Colonic mucosa (tissue), 4 donors: Measurements from ENCODE around the gene ERCC6. TPM values are rescaled to one million over a fixed set of nuclear protein-coding genes. Genes with fewer than 3 reads are reported as not detected.

ENCODE experiments used
- DNase-seq: peaks from one replicate; pipeline ENCODE4 v3.0.0-alpha.2; 2020
- H3K27ac ChIP-seq: fragments of 200-600 bp; one replicate; pipeline ENCODE4 v1.8.0; 2021
- H3K27me3 ChIP-seq: fragments of 200-600 bp; one replicate; pipeline ENCODE4 v1.8.0; 2021
- H3K36me3 ChIP-seq: fragments of 200-600 bp; one replicate; pipeline ENCODE4 v1.8.0; 2021
- H3K4me1 ChIP-seq: fragments of 200-600 bp; one replicate; pipeline ENCODE4 v1.8.0; 2021; ENCODE audit warnings: mild to moderate bottlenecking
- H3K4me3 ChIP-seq: fragments of 200-600 bp; one replicate; pipeline ENCODE4 v1.8.0; 2021
- H3K9ac ChIP-seq, 2 donors: one replicate each; pipeline ENCODE4 v1.7.0; 2013; ENCODE audit warnings: control low read depth in 2 of 2, low read depth in 2 of 2, low read length in 2 of 2
- H3K9me3 ChIP-seq: fragments of 200-600 bp; one replicate; pipeline ENCODE4 v1.8.0; 2021
- intact Hi-C: fragments of 100-400 bp; cut with DNase I; formaldehyde crosslinking; loops from one replicate; pipeline ENCODE4 v1.14.1; 2022
- total RNA-seq, 2 donors: library from RNA; stranded (reverse); fragmentation: NEBNext Ultra II Directional in 1 of 2; extraction: Animal tissue kit (Norgen Biotek cat#: 25700) in 1 of 2; gene quantifications; one replicate each; pipeline ENCODE4 v1.2.1, GENCODE V29; 2021
- TF ChIP-seq, protein P1 (sequence below): fragments of 200-600 bp; IDR thresholded peaks from one replicate; pipeline ENCODE4 v1.8.0; 2022; ENCODE audit warnings: antibody characterized with exemption, mild to moderate bottlenecking
- donor health status: healthy.
- donor health status: DM: no; HTN: no; CAD: no.
- donor health status: DM: no; HTN: no; CAD: no.

ERCC6 gene
- 10 to 100 TPM; 16.4 to 18.0 TPM for total RNA-seq

DNA sequence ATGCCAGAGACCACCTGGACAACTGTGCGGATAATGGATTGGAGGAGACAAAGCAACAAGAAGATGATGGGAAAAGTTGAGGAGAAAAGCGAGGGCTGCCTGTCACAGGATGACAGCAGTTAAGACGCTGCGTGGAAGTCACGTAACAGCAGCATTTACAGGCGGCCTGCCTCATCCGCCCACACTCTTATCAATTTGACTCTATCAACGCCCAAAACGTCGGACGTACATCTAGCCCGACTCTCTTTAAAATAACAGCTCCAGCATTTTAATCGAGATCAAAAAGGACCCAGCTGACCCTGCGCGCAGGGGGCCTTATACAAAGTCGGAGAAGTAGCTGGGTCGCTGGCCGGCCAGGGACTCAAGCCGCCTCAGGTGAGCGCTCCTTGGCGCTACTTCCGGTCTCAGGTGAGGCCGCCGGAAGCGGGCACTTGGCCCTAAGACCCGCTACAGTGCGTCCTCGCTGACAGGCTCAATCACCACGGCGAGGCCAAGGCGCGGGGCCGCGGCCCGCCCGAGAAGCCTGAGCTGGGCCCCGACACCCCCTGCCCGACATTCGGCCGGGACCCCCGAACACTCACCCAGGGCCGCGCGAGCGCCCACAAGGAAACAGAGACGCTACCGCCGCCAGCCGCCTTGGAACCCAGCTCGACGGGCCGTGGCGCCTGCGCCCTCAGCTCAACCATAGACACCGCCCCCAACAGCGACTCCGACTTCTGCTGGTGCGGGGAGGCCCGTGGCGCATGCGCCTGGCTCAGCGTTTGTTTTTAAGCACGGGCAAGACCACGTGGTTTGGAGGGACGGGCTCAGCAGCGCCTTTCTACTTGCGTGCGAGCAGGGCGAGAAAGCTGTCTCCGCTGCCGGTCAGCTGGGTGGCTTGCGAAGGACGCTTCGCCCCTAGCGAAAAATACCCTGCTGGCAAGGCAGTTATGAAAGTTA, at the start of gene ERCC6:
Gene ERCC6 (minus strand): TSS at position 741 of the 939 bp plus-strand sequence.
- peaks cover 7% of the 10 kb centered on the region for H3K4me1 ChIP-seq
- H3K36me3 ChIP-seq = no peaks in the 10 kb centered on the region
- peak within 1 kb of the TSS; percentile 79 to 82 for H3K9ac ChIP-seq
- H3K27ac ChIP-seq = peak within 1 kb of the TSS; percentile 87
- no peaks in the 10 kb centered on the region for H3K27me3 ChIP-seq
- DNase-seq = peak; percentile 98
- peak within 1 kb of the TSS; percentile 69 for H3K4me3 ChIP-seq
- TF ChIP-seq, protein P1, sequence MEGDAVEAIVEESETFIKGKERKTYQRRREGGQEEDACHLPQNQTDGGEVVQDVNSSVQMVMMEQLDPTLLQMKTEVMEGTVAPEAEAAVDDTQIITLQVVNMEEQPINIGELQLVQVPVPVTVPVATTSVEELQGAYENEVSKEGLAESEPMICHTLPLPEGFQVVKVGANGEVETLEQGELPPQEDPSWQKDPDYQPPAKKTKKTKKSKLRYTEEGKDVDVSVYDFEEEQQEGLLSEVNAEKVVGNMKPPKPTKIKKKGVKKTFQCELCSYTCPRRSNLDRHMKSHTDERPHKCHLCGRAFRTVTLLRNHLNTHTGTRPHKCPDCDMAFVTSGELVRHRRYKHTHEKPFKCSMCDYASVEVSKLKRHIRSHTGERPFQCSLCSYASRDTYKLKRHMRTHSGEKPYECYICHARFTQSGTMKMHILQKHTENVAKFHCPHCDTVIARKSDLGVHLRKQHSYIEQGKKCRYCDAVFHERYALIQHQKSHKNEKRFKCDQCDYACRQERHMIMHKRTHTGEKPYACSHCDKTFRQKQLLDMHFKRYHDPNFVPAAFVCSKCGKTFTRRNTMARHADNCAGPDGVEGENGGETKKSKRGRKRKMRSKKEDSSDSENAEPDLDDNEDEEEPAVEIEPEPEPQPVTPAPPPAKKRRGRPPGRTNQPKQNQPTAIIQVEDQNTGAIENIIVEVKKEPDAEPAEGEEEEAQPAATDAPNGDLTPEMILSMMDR = no peak
- intact Hi-C loops = no loop called here
- H3K9me3 ChIP-seq = no peaks in the 10 kb centered on the region

DNA sequence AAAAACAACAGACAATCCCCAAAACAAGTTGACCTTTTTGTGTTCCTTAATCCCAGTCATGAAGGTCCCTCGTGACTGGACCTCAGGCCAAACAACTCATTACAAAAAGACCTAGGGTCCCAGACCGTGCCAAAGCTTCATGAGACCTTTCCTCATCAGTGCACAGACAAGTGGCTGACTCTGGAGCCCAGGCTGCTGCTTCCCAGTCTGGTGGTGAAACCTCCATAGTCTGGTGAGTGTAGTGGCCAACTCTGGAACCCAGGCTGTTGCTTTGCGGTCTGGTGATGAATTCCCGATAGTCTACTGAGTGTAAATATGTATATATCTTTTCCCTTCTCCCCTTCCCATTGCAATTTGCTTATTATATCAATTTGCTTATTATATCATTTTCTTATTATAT, 49.1 kb upstream of the ERCC6 start:
- no peaks in the 10 kb centered on the region for H3K27me3 ChIP-seq
- no peak overlapping the region for H3K27ac ChIP-seq
- TF ChIP-seq, protein P1 = no peak
- H3K4me3 ChIP-seq = no peak overlapping the region
- no peaks in the 10 kb centered on the region for H3K4me1 ChIP-seq
- no peak for DNase-seq
- H3K9ac ChIP-seq = no peak overlapping the region
- H3K36me3 ChIP-seq = no peaks in the 10 kb centered on the region
- intact Hi-C loops = no loop called here
- no peaks in the 10 kb centered on the region for H3K9me3 ChIP-seq

DNA sequence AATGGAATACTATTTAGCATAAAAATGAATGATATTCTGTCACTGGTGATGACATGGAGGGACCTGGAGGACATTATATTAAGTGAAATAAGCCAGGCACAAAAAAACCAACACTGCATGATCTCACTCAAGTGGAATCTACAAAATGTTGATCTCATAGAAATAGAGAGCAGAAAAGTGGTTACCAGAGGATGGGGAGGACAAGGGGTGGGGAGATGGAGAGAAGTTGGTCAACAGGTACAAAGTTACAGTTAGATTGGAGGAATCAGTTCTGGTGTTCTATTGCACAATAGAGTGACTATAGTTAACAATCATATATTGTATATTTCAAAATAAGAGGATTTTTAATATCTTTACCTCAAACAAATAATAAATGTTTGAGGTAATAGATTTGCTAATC, 46.5 kb upstream of the ERCC6 start:
- intact Hi-C loops = no loop called here
- Histone ChIP-seq H3K36me3 (no peaks in the 10 kb centered on the region), H3K9me3 (no peaks in the 10 kb centered on the region), H3K27me3 (no peaks in the 10 kb centered on the region), H3K9ac (no peak overlapping the region), H3K4me1 (no peaks in the 10 kb centered on the region), H3K27ac (no peak overlapping the region), H3K4me3 (no peak overlapping the region)
- DNase-seq = no peak
- TF ChIP-seq, protein P1 = no peak

DNA sequence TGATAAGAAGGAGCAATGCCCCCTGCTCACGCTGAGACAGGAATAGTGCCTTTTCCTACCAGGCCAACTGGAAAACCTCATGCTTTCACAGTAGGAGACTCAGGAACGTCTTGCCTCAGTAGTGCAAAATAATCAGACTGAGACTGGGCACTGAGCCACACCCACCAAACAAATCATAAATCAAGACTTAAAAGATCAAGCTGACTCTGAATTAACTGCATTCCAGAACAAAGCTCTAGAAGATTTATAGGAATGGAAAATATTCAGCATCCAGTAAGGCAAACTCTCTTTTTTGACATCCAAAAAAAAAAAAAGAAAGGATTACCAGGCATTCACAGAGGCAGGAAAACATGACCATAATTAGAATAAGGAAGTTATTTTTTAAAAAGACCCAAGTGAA, 40.7 kb upstream of the ERCC6 start:
- H3K9ac ChIP-seq = no peak overlapping the region
- DNase-seq = no peak
- H3K9me3 ChIP-seq = no peaks in the 10 kb centered on the region
- intact Hi-C loops = no loop called here
- no peak overlapping the region for H3K27ac ChIP-seq
- H3K4me1 ChIP-seq = no peaks in the 10 kb centered on the region
- no peaks in the 10 kb centered on the region for H3K27me3 ChIP-seq
- no peaks in the 10 kb centered on the region for H3K36me3 ChIP-seq
- TF ChIP-seq, protein P1 = no peak
- no peak overlapping the region for H3K4me3 ChIP-seq

DNA sequence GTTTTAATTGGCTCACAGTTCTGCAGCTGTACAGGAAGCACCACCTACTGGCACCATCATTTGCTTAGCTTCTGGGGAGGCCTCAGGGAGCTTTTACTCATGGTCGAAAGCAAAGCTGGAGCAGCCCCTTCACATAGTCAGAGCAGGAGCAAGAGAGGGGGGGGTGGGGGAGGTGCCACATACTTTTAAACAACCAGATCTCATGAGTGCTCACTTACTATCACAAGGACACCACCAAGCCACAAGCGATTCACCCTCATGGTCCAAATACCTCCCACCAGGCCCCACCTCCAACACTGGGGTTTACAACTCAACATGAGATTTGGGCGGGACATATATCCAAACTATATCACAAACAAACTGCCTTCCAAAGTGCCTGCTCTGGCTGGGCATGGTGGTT, 39.5 kb upstream of the ERCC6 start:
- no peaks in the 10 kb centered on the region for H3K36me3 ChIP-seq
- H3K27me3 ChIP-seq = no peaks in the 10 kb centered on the region
- TF ChIP-seq, protein P1 = no peak
- H3K27ac ChIP-seq = no peak overlapping the region
- H3K4me1 ChIP-seq = no peaks in the 10 kb centered on the region
- H3K9me3 ChIP-seq = no peaks in the 10 kb centered on the region
- DNase-seq = no peak
- intact Hi-C loops = no loop called here
- no peak overlapping the region for H3K4me3 ChIP-seq
- no peak overlapping the region for H3K9ac ChIP-seq
